VCaP (cell line): ENCODE measurements around the gene MCCC2.
"Not testable (repeated sequence)": the region's sequence is repeated elsewhere in the genome, so short reads cannot be mapped to it uniquely, and the experiment has no call there.

Experiments
- H3K27ac ChIP-seq: fragments of 450-650 bp; 2 replicates; pipeline ENCODE4 v1.5.1; 2017
- TF ChIP-seq, protein P1 (sequence below): fragments of 450-650 bp; conservative IDR thresholded peaks from 2 replicates; pipeline ENCODE4 v1.5.1; 2017; ENCODE audit warnings: mild to moderate bottlenecking, moderate library complexity

The MCCC2 gene

DNA sequence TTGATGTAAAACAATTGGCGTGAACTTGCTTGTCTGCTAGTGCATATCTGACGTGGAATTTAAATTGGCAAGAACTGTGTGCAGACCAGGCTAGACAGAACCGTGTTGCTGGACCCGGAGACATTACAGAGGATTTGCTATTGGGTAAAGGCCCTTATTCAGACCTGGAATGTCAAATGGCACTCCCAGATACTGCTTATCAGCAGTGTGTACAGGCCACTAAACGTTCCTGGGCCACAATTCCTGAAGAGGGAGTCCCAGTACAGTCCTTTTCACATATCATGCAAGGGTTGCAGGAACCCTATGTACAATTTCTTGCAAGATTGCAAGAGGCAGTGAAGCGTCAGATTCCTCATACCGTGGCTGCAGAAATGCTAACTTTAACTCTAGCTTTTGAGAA lies 13.5 kb upstream of the MCCC2 start:
- TF ChIP-seq, protein P1, sequence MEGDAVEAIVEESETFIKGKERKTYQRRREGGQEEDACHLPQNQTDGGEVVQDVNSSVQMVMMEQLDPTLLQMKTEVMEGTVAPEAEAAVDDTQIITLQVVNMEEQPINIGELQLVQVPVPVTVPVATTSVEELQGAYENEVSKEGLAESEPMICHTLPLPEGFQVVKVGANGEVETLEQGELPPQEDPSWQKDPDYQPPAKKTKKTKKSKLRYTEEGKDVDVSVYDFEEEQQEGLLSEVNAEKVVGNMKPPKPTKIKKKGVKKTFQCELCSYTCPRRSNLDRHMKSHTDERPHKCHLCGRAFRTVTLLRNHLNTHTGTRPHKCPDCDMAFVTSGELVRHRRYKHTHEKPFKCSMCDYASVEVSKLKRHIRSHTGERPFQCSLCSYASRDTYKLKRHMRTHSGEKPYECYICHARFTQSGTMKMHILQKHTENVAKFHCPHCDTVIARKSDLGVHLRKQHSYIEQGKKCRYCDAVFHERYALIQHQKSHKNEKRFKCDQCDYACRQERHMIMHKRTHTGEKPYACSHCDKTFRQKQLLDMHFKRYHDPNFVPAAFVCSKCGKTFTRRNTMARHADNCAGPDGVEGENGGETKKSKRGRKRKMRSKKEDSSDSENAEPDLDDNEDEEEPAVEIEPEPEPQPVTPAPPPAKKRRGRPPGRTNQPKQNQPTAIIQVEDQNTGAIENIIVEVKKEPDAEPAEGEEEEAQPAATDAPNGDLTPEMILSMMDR: peak; percentile 59
- H3K27ac ChIP-seq: peak overlapping the region; percentile 38

DNA sequence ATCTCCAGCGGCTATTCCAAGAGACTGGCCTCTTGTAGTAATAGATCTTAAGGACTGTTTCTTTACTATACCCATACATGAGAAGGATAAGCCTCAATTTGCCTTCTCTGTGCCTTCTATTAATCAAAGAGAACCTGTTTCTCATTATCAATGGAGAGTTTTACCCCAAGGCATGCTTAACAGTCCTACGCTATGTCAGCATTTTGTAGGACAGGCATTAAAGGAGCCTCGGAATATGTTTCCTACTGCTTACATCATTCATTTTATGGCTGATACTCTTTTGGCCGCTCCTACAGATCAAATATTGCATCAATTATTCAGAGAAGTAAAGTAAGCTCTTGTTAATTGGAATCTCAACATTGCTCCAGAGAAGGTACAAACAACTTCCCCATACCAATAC lies 11.6 kb upstream of the MCCC2 start:
- H3K27ac ChIP-seq: not testable (repeated sequence)

DNA sequence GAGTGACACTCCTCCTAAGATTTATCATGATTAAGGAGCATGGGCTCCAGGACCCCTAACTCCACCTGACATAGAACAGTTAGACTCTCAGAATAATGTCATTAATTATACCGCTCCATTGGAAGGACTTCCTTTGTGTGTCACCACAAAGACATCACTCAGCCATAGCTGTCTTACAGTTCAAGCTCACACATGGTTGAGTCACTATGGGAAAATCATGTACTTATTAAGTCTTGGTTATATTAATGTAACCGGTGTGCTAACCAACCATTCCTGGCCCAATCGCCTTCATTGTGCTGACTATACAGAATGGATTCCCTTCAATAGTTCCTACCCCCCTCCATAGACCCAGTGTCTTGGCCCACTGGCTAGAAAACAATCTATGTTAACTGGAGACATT lies 10.9 kb upstream of the MCCC2 start:
- TF ChIP-seq, protein P1: no peak
- no peak overlapping the region for H3K27ac ChIP-seq

DNA sequence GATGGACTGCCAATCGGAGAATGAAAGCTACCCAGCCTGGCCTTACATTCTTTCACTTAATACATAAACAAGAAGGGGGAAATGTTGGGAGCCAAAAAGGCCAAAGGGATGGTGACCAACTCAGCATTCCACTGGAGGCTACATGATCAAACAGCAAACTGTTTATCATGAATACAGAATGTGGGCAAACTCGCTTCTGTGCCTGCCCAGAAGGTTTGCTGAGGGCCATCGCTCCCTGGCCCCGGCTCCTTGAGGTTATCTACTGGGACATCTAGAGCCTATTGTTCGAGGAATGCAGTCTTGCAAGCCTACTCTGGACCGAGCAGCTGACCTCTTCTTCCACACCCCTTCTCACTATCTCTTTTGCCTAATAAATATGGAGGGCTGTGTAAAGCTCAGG lies 9.3 kb upstream of the MCCC2 start:
- not testable (repeated sequence) for H3K27ac ChIP-seq

DNA sequence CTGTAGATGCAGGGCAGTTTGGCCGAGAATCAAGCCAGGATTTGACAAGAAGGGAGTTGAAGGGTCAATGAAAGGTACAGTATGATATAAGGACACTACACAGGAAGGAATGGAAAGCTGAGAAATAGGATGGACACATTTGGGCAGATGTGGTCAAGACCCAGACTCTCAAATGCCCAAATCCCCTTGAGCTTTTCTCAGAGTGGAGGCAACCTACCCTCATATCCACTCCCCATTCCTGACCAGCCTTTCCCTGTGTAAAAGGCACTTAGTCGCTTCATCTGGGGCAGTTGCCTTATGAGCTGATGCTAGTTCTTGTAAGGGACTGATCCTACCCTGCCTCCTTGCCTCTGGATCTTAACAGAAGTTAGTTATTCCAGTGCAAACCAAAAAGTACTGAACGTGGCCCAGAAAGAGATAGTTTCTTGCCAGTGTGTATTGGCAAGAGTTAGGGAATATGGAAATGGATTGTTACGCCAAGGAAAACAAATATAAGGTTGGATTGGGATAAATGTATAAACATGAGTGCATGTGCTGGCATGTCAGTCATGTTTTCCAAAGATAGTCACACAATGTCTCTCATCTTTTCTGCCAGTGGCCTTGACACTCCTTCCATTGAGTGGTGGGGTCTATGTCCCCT lies 4.1 kb upstream of the MCCC2 start:
- TF ChIP-seq, protein P1: no peak
- peak overlapping the region; percentile 66 for H3K27ac ChIP-seq

DNA sequence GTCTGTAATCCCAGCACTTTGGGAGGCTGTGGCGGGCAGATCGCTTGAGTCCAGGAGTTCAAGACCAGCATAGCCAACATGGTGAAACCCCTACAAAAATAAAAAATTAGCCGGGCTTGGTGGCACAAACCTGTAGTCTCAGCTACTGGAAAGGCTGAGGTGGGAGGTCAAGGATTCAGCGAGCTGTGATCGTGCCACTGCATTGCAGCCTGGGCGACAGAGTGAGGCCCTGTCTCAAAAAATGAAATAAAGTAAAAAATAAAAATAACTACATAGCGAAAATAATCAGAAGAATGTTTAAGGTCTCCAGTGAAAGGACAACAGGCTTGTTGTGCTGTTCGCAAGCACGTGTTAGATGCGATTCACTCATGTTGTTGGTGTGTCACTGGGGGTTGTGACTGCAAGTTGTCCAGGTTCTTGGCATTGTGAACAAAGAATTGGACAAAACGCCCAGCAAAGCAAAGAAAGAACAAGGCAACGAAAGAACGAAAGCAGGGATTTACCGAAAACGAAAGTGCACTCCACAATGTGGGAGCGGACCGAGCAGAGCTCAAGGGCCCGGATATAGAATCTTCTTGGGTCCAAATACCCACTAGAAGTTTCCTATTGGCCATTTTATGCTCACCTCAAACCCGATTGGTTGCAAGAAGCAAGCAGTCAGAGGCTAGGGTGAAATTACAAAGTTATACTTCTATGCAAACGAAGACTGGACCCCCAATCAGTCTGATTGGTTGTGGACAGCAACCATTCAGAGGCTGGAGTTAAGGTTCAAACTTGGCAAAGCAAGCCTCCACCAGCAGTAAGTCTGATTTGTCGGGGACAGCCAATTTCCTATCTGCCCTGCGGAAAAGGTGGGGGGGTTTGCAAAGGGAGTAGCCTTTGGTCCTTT lies 844 bp upstream of the MCCC2 start:
- H3K27ac ChIP-seq: no peak overlapping the region
- TF ChIP-seq, protein P1: no peak

DNA sequence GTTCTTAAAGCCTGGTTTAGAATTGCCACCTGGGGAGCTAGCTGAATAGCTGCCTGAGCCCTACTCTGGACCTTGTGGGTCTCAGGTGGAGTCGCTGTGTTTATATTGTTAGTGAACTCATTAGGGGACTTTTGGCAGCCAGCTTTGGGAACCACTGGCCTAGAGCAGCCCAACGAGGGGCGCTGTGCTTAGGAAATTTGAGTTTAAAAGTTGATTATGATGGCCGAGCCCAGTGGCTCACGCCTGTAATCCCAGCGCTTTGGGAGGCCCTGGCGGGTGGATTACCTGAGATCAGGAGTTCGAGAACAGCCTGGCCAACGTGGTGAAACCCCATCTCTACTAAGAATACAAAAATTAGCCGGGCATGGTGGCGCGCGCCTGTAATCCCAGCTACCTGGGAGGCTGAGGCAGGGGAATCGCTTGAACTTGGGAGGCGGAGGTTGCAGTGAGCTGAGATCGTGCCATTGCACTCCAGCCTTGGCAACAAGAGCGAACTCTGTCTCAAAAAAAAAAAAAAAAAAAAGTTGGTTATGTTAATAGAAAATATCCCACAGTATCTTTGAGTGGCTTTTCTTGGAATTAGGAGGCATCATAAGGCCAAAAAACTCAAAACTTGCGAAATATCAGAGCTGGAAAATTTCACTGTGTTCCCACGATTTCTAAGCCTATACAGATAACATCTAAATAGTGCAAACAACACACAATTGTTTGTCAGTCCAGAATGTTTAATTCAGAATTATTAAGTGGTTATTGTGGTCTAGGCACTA lies 809 bp downstream of the MCCC2 start:
- TF ChIP-seq, protein P1: no peak
- no peak overlapping the region for H3K27ac ChIP-seq

DNA sequence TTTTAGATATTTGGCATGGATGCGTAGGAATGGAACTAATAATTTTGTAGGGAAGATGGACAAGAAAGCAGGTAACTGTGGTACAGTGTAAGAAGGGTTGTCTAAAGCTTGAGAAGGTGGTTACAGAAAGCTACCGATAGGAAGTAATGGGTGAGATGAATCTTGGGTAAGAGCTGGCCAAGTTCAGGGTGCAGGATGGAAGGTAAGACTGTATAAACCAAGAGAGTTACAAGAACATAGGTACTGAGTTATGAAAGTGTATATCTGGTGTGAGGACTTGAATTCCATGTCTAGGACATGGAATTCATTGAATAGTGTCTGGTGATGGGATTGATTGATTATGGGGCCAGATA lies 1.4 kb downstream of the MCCC2 start:
- no peak overlapping the region for H3K27ac ChIP-seq
- TF ChIP-seq, protein P1: no peak
